Activated T-cell treated with anti-CD3 and anti-CD28 coated beads, Interleukin-2, amount 50 U/mL, for 72 hours (primary cell): ENCODE data around the gene GRIN3A. TPM values are rescaled to one million over a fixed set of nuclear protein-coding genes. Genes with fewer than 3 reads are reported as not detected.
A peak's percentile ranks its signal among the peaks of the same experiment; 100 is the strongest.

Experiments
- ATAC-seq, 2 donors: fragments of 150-1000 bp; cut with Tn5 transposase; replicated peaks in 1 of 2; 2 replicates each; pipeline ENCODE4 v1.10.0; 2021; ENCODE audit warnings: moderate library complexity in 2 of 2, mild to moderate bottlenecking in 1 of 2
- DNase-seq, 2 donors: peaks; one replicate each; pipeline ENCODE4 v3.0.0; 2021 to 2022; ENCODE audit warnings: mixed read lengths in 1 of 2
- H3K27ac Mint-ChIP-seq: one replicate; pipeline ENCODE4 v1.8.0; 2022; ENCODE audit warnings: mild to moderate bottlenecking, moderate library complexity, mixed read lengths
- H3K27me3 Mint-ChIP-seq: one replicate; pipeline ENCODE4 v1.8.0; 2022; ENCODE audit warnings: low read depth, mixed read lengths
- H3K36me3 Mint-ChIP-seq, 2 donors: one replicate each; pipeline ENCODE4 v1.8.0; 2022; ENCODE audit warnings: mixed read lengths in 2 of 2, mild to moderate bottlenecking in 1 of 2; ENCODE audit not compliant: insufficient read depth in 2 of 2
- H3K4me1 Mint-ChIP-seq: one replicate; pipeline ENCODE4 v1.8.0; 2022; ENCODE audit warnings: low read depth, mixed read lengths
- H3K4me3 Mint-ChIP-seq, 2 donors: one replicate each; pipeline ENCODE4 v1.8.0; 2022; ENCODE audit warnings: mild to moderate bottlenecking in 2 of 2, mixed read lengths in 2 of 2, moderate library complexity in 2 of 2
- H3K9me3 Mint-ChIP-seq, 2 donors: one replicate each; pipeline ENCODE4 v1.8.0; 2022; ENCODE audit warnings: mixed read lengths in 2 of 2
- total RNA-seq, 2 donors: library from RNA; stranded (reverse); gene quantifications; one replicate each; pipeline ENCODE4 v1.2.3, GENCODE V29; 2022

GRIN3A gene
- total RNA-seq, 2 donors from 2014 or later, result not detected

- H3K27me3 Mint-ChIP-seq, result no peaks in the 10 kb centered on the region
- no peak overlapping the region for H3K27ac Mint-ChIP-seq
- DNase-seq (no peak), ATAC-seq (no peak)
- H3K9me3 Mint-ChIP-seq, result no peaks in the 10 kb centered on the region
- no peaks in the 10 kb centered on the region for H3K4me1 Mint-ChIP-seq
- H3K4me3 Mint-ChIP-seq, result no peak overlapping the region
- H3K36me3 Mint-ChIP-seq, result no peaks in the 10 kb centered on the region
These were observed 49.4 kb downstream of the GRIN3A start for GRCh38 chr9:101689039-101689438.

- Mint-ChIP-seq H3K27me3 (no peaks in the 10 kb centered on the region), H3K4me1 (no peaks in the 10 kb centered on the region), H3K4me3 (no peak overlapping the region), H3K36me3 (no peaks in the 10 kb centered on the region), H3K27ac (no peak overlapping the region), H3K9me3 (no peaks in the 10 kb centered on the region)
- ATAC-seq, result no peak
- DNase-seq, result no peak
These were observed 53.8 kb downstream of the GRIN3A start for GRCh38 chr9:101684665-101685064.

- DNase-seq (no peak), ATAC-seq (no peak)
- Mint-ChIP-seq H3K27me3 (no peaks in the 10 kb centered on the region), H3K27ac (no peak overlapping the region), H3K4me1 (no peaks in the 10 kb centered on the region), H3K4me3 (no peak overlapping the region), H3K36me3 (no peaks in the 10 kb centered on the region), H3K9me3 (no peaks in the 10 kb centered on the region)
These were observed 55.2 kb downstream of the GRIN3A start for GRCh38 chr9:101683236-101683635.

- no peak for ATAC-seq
- H3K36me3 Mint-ChIP-seq, result no peaks in the 10 kb centered on the region
These were observed 60.6 kb downstream of the GRIN3A start for GRCh38 chr9:101677861-101678260.

DNA sequence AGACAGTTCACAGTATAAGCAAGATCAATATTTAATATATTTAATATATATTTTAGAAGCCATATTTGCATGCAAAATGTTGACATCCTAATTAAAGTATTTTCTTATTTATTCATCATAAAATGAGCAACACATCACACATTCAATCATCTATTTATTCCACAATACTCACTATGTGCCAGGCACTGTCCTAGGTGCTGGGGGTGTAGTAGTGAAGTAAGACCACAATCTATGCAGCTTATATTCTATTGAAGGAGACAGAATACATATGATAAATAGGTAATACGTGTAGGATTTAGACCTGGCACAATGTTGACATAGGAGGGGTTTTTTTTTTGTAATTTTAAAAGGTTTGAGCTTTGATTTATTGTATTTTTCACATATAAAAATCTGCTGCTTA is 63.1 kb downstream of the GRIN3A start:
- H3K4me3 Mint-ChIP-seq, result no peak overlapping the region
- ATAC-seq, result no peak
- no peak overlapping the region for H3K27ac Mint-ChIP-seq
- no peak for DNase-seq
- no peaks in the 10 kb centered on the region for H3K9me3 Mint-ChIP-seq
- H3K4me1 Mint-ChIP-seq, result no peaks in the 10 kb centered on the region
- H3K36me3 Mint-ChIP-seq, result no peaks in the 10 kb centered on the region
- no peaks in the 10 kb centered on the region for H3K27me3 Mint-ChIP-seq

More at GRCh38 chr9:101677861-101678260, 60.6 kb downstream of the GRIN3A start:
- H3K27me3 Mint-ChIP-seq, result no peaks in the 10 kb centered on the region
- no peak overlapping the region for H3K4me3 Mint-ChIP-seq
- no peaks in the 10 kb centered on the region for H3K4me1 Mint-ChIP-seq
- no peaks in the 10 kb centered on the region for H3K9me3 Mint-ChIP-seq
- peak overlapping the region; percentile 64 for H3K27ac Mint-ChIP-seq
- no peak for DNase-seq

GRCh38 chr9:101674165-101674564 is 64.3 kb downstream of the GRIN3A start:
- Mint-ChIP-seq H3K36me3 (no peaks in the 10 kb centered on the region), H3K27me3 (no peaks in the 10 kb centered on the region), H3K9me3 (no peaks in the 10 kb centered on the region), H3K4me1 (no peaks in the 10 kb centered on the region), H3K27ac (no peak overlapping the region), H3K4me3 (no peak overlapping the region)
- no peak for ATAC-seq
- no peak for DNase-seq

- H3K36me3 Mint-ChIP-seq, result no peaks in the 10 kb centered on the region
- no peak overlapping the region for H3K4me3 Mint-ChIP-seq
- DNase-seq, result no peak
- no peak for ATAC-seq
- H3K27ac Mint-ChIP-seq, result no peak overlapping the region
- no peaks in the 10 kb centered on the region for H3K9me3 Mint-ChIP-seq
- no peaks in the 10 kb centered on the region for H3K27me3 Mint-ChIP-seq
- no peaks in the 10 kb centered on the region for H3K4me1 Mint-ChIP-seq
These were observed 64.8 kb downstream of the GRIN3A start for GRCh38 chr9:101673642-101674041.

DNA sequence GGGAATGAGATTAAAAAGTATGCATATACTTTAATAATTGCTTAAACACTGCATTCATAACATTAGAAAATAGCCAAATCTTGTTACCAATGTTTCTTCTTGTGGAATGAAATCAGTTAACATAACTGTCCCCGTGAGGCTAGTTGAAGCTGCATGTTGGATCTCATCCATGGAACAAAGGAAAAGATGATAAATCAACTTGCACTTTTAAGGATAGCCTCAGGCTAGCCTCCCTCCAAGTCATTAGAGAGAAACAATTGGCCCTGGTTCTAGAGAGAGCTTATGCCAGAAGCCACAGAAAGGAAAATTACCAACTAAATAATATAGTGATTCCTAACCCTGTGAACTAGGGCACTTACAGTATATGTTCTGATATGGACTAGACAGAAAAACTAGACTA is 66.9 kb downstream of the GRIN3A start:
- Mint-ChIP-seq H3K27me3 (no peaks in the 10 kb centered on the region), H3K4me1 (no peaks in the 10 kb centered on the region), H3K27ac (no peak overlapping the region), H3K36me3 (no peaks in the 10 kb centered on the region), H3K4me3 (no peak overlapping the region), H3K9me3 (no peaks in the 10 kb centered on the region)
- DNase-seq, result no peak
- no peak for ATAC-seq

DNA sequence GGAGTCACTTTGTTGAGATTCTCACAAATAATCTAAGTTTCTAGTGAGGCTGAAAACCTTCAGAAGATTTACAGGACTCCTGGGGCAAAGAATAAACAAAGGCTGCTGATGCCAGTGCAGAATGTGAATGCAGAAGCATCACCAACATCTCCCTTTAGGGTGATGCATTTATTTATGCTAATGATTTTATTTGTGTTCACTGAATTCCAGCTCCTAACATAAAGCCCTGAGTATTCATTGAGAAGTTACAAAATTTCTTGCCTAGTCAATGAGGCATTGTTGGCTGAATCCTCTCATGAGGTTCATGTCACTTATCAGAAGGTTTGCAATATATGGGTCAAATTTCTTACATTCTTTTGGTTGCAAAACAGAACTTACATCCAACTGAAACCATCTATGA is 70.0 kb downstream of the GRIN3A start:
- Mint-ChIP-seq H3K27ac (no peak overlapping the region), H3K36me3 (no peaks in the 10 kb centered on the region), H3K4me1 (no peaks in the 10 kb centered on the region), H3K4me3 (no peak overlapping the region), H3K9me3 (no peaks in the 10 kb centered on the region), H3K27me3 (no peaks in the 10 kb centered on the region)
- no peak for ATAC-seq
- no peak for DNase-seq

GRCh38 chr9:101664453-101664852 is 74.0 kb downstream of the GRIN3A start:
- DNase-seq, result no peak
- Mint-ChIP-seq H3K4me3 (no peak overlapping the region), H3K4me1 (no peaks in the 10 kb centered on the region), H3K36me3 (no peaks in the 10 kb centered on the region), H3K9me3 (no peaks in the 10 kb centered on the region), H3K27me3 (peaks cover 8% of the 10 kb centered on the region), H3K27ac (no peak overlapping the region)
- no peak for ATAC-seq

GRCh38 chr9:101652601-101653175 is 85.8 kb downstream of the GRIN3A start:
- Mint-ChIP-seq H3K27ac (no peak overlapping the region), H3K4me1 (no peaks in the 10 kb centered on the region), H3K27me3 (peaks cover 43% of the 10 kb centered on the region)

GRCh38 chr9:101650142-101650541 is 88.3 kb downstream of the GRIN3A start:
- H3K36me3 Mint-ChIP-seq, result no peaks in the 10 kb centered on the region
- peaks cover 26% of the 10 kb centered on the region for H3K27me3 Mint-ChIP-seq
- ATAC-seq (peak in 1 of 2 donors; percentile 35), DNase-seq (no peak)
- no peak overlapping the region for H3K27ac Mint-ChIP-seq
- H3K4me1 Mint-ChIP-seq, result no peaks in the 10 kb centered on the region
- H3K9me3 Mint-ChIP-seq, result no peaks in the 10 kb centered on the region
- H3K4me3 Mint-ChIP-seq, result no peak overlapping the region

More at GRCh38 chr9:101652601-101653175, 85.8 kb downstream of the GRIN3A start:
- H3K36me3 Mint-ChIP-seq, result no peaks in the 10 kb centered on the region
- no peaks in the 10 kb centered on the region for H3K9me3 Mint-ChIP-seq
- H3K4me3 Mint-ChIP-seq, result no peak overlapping the region
- ATAC-seq (no peak), DNase-seq (no peak)

- Mint-ChIP-seq H3K27me3 (peaks cover 17% of the 10 kb centered on the region), H3K4me1 (no peaks in the 10 kb centered on the region), H3K36me3 (peaks cover 0 to under 1% of the 10 kb centered on the region in 2 donors), H3K9me3 (peaks cover 0 to 1% of the 10 kb centered on the region in 2 donors), H3K27ac (no peak overlapping the region), H3K4me3 (no peak overlapping the region)
- no peak for ATAC-seq
- no peak for DNase-seq
These were observed 90.0 kb downstream of the GRIN3A start for GRCh38 chr9:101648493-101648892.
